MM.1S (cell line): ENCODE data around the gene TLCD5.

Experiments
- DNase-seq: peaks from one replicate; pipeline ENCODE4 v3.0.0-alpha.2; 2015
- H2AFZ ChIP-seq: fragments of 300-600 bp; sonication (generic); 2 replicates; pipeline ENCODE4 v1.6.0; 2016; ENCODE audit warnings: antibody characterized with exemption, low read length
- H3F3A ChIP-seq: fragments of 300-600 bp; sonication (generic); 2 replicates; pipeline ENCODE4 v1.6.1; 2016; ENCODE audit warnings: mild to moderate bottlenecking, antibody characterized with exemption, low read length, moderate library complexity, mixed read lengths; ENCODE audit not compliant: insufficient read depth
- H3K27ac ChIP-seq: fragments of 300-600 bp; sonication (generic); 2 replicates; pipeline ENCODE4 v1.5.1; 2016; ENCODE audit warnings: mild to moderate bottlenecking, low read length
- H3K27me3 ChIP-seq: fragments of 300-600 bp; sonication (generic); replicated peaks from 2 replicates; pipeline ENCODE4 v1.6.0; 2016; ENCODE audit warnings: low read length; ENCODE audit not compliant: insufficient read depth
- H3K36me3 ChIP-seq: fragments of 300-600 bp; sonication (generic); replicated peaks from 2 replicates; pipeline ENCODE4 v1.6.1; 2016; ENCODE audit warnings: mild to moderate bottlenecking, low read length, mixed read lengths; ENCODE audit not compliant: insufficient read depth
- H3K4me1 ChIP-seq: fragments of 300-600 bp; sonication (generic); 2 replicates; pipeline ENCODE4 v1.6.1; 2016; ENCODE audit warnings: low read length, mixed read lengths
- H3K4me2 ChIP-seq: fragments of 300-600 bp; sonication (generic); 2 replicates; pipeline ENCODE4 v1.6.0; 2016; ENCODE audit warnings: low read depth, low read length
- H3K4me3 ChIP-seq: fragments of 300-600 bp; sonication (generic); 2 replicates; pipeline ENCODE4 v1.5.1; 2016; ENCODE audit warnings: low read length, mixed read lengths
- H3K79me2 ChIP-seq: fragments of 300-600 bp; sonication (generic); 2 replicates; pipeline ENCODE4 v1.6.1; 2016; ENCODE audit warnings: mixed run types, low read length, mixed read lengths
- H3K9ac ChIP-seq: fragments of 300-600 bp; sonication (generic); 2 replicates; pipeline ENCODE4 v1.6.1; 2016; ENCODE audit warnings: low read length, mixed read lengths
- H3K9me2 ChIP-seq: fragments of 300-600 bp; sonication (generic); replicated peaks from 2 replicates; pipeline ENCODE4 v1.6.1; 2016; ENCODE audit warnings: mild to moderate bottlenecking, low read length, mixed read lengths; ENCODE audit not compliant: insufficient read depth
- H3K9me3 ChIP-seq: fragments of 300-600 bp; sonication (generic); replicated peaks from 2 replicates; pipeline ENCODE4 v1.6.1; 2016; ENCODE audit warnings: mild to moderate bottlenecking, low read length, mixed read lengths; ENCODE audit not compliant: insufficient read depth
- H4K20me1 ChIP-seq: fragments of 300-600 bp; sonication (generic); 2 replicates; pipeline ENCODE4 v1.6.1; 2016; ENCODE audit warnings: mild to moderate bottlenecking, low read length, moderate library complexity, mixed read lengths; ENCODE audit not compliant: insufficient read depth
- EZH2 ChIP-seq: fragments of 300-600 bp; sonication (generic); optimal IDR thresholded peaks from 2 replicates; pipeline ENCODE3; 2017; ENCODE audit warnings: low read depth, mild to moderate bottlenecking, antibody characterized with exemption, low read length, mixed read lengths
- EZH2phosphoT487 ChIP-seq: fragments of 300-600 bp; sonication (generic); IDR thresholded peaks from 2 replicates; pipeline ENCODE4 v1.6.1; 2018; ENCODE audit warnings: antibody characterized with exemption, low read length
- TF ChIP-seq, protein P1 (sequence below): fragments of 300-600 bp; sonication (generic); IDR thresholded peaks from 2 replicates; pipeline ENCODE4 v1.5.1; 2016; ENCODE audit warnings: antibody characterized with exemption, low read length, mixed read lengths

The TLCD5 gene

GRCh38 chr11:120327311-120327710, 2.2 kb downstream of the TLCD5 start:
- H3K4me2 ChIP-seq, result peak overlapping the region; percentile 29

GRCh38 chr11:120329556-120329955, 4.5 kb downstream of the TLCD5 start:
- H3F3A ChIP-seq, result peaks cover 19% of the 10 kb centered on the region
- TF ChIP-seq, protein P1, sequence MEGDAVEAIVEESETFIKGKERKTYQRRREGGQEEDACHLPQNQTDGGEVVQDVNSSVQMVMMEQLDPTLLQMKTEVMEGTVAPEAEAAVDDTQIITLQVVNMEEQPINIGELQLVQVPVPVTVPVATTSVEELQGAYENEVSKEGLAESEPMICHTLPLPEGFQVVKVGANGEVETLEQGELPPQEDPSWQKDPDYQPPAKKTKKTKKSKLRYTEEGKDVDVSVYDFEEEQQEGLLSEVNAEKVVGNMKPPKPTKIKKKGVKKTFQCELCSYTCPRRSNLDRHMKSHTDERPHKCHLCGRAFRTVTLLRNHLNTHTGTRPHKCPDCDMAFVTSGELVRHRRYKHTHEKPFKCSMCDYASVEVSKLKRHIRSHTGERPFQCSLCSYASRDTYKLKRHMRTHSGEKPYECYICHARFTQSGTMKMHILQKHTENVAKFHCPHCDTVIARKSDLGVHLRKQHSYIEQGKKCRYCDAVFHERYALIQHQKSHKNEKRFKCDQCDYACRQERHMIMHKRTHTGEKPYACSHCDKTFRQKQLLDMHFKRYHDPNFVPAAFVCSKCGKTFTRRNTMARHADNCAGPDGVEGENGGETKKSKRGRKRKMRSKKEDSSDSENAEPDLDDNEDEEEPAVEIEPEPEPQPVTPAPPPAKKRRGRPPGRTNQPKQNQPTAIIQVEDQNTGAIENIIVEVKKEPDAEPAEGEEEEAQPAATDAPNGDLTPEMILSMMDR, result no peak
- TF ChIP-seq EZH2, result no peak
- no peak for TF ChIP-seq EZH2phosphoT487
- H2AFZ ChIP-seq, result no peak overlapping the region
- no peak overlapping the region for H3K9ac ChIP-seq
- H3K27ac ChIP-seq, result no peak overlapping the region
- no peaks in the 10 kb centered on the region for H4K20me1 ChIP-seq
- DNase-seq, result no peak
- no peaks in the 10 kb centered on the region for H3K27me3 ChIP-seq
- H3K4me3 ChIP-seq, result no peak overlapping the region
- no peaks in the 10 kb centered on the region for H3K9me3 ChIP-seq
- H3K9me2 ChIP-seq, result no peaks in the 10 kb centered on the region
- H3K36me3 ChIP-seq, result no peaks in the 10 kb centered on the region
- H3K79me2 ChIP-seq, result no peaks in the 10 kb centered on the region
- no peak overlapping the region for H3K4me2 ChIP-seq
- H3K4me1 ChIP-seq, result peaks cover 40% of the 10 kb centered on the region

More at GRCh38 chr11:120327311-120327710, 2.2 kb downstream of the TLCD5 start:
- Histone ChIP-seq H3K27me3 (no peaks in the 10 kb centered on the region), H3K79me2 (no peaks in the 10 kb centered on the region), H3K4me3 (no peak overlapping the region), H3K9me3 (no peaks in the 10 kb centered on the region), H3K9me2 (no peaks in the 10 kb centered on the region), H3K36me3 (no peaks in the 10 kb centered on the region), H4K20me1 (no peaks in the 10 kb centered on the region), H3F3A (peaks cover 12% of the 10 kb centered on the region), H2AFZ (no peak overlapping the region), H3K9ac (no peak overlapping the region), H3K27ac (peak overlapping the region; percentile 36; the same call in 1 of the 2 replicates), H3K4me1 (peaks cover 21% of the 10 kb centered on the region)
- TF ChIP-seq EZH2, result no peak
- TF ChIP-seq, protein P1, result no peak
- no peak for TF ChIP-seq EZH2phosphoT487
- DNase-seq, result no peak

DNA sequence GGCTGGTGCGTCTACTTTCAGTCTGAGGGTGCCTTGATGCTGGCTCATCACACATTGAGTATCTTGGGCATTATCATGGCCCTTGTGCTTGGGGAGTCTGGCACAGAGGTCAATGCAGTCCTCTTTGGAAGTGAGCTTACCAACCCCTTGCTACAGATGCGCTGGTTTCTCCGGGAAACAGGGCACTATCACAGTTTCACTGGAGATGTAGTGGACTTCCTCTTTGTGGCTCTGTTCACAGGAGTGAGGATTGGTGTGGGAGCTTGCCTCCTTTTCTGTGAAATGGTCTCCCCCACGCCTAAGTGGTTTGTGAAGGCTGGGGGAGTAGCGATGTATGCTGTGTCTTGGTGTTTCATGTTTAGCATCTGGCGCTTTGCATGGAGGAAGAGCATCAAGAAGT, 4.9 kb downstream of the TLCD5 start:
- no peak overlapping the region for H3K4me2 ChIP-seq
- TF ChIP-seq EZH2phosphoT487 (no peak), EZH2 (no peak)
- TF ChIP-seq, protein P1, result no peak

More for the DNA sequence above, 4.9 kb downstream of the TLCD5 start:
- no peak overlapping the region for H2AFZ ChIP-seq
- H3K27ac ChIP-seq, result no peak overlapping the region
- no peaks in the 10 kb centered on the region for H3K9me2 ChIP-seq
- H3K36me3 ChIP-seq, result no peaks in the 10 kb centered on the region
- no peak overlapping the region for H3K4me3 ChIP-seq
- H3K27me3 ChIP-seq, result no peaks in the 10 kb centered on the region
- peaks cover 21% of the 10 kb centered on the region for H3F3A ChIP-seq
- no peaks in the 10 kb centered on the region for H3K79me2 ChIP-seq
- peaks cover 40% of the 10 kb centered on the region for H3K4me1 ChIP-seq
- no peaks in the 10 kb centered on the region for H3K9me3 ChIP-seq
- DNase-seq, result no peak
- no peaks in the 10 kb centered on the region for H4K20me1 ChIP-seq
- H3K9ac ChIP-seq, result no peak overlapping the region
